SK-N-DZ (cell line): ENCODE data around the gene BCLAF1.

ENCODE experiments used
- small RNA-seq, 2 experiments: library from RNA; depleted of rRNA; stranded (forward); fragments of <200 nt; gene quantifications; one replicate each; pipeline ENCODE3, GENCODE V24; 2014

Gene BCLAF1

Small RNA genes lying within 50 kb of the gene (small RNA-seq; reads per million reads assigned to genes)
- 0 reads per million in 2 experiments for gene AL023284.1
